HepG2 (cell line): Measurements from ENCODE around the gene MRNIP. TPM values are rescaled to one million over a fixed set of nuclear protein-coding genes. Genes with fewer than 3 reads are reported as not detected.
A peak's percentile ranks its signal among the peaks of the same experiment; 100 is the strongest.

Experiments
- ARNT ChIP-seq: fragments of 450-650 bp; IDR thresholded peaks from 2 replicates; pipeline ENCODE4 v1.6.1; 2017
- CENPT ChIP-seq: sonication (generic); formaldehyde crosslinking; IDR thresholded peaks from 2 replicates; pipeline ENCODE4 v1.8.0; 2022; ENCODE audit warnings: low read depth, mild to moderate bottlenecking, moderate library complexity, missing genetic modification reagents
- EZH2 ChIP-seq: conservative IDR thresholded peaks from 2 replicates; pipeline ENCODE4 v1.6.1; 2012; ENCODE audit warnings: mild to moderate bottlenecking, low read depth, low read length, moderate library complexity
- FOXC1 ChIP-seq: sonication (generic); formaldehyde crosslinking; IDR thresholded peaks from 2 replicates; pipeline ENCODE4 v1.8.0; 2022; ENCODE audit warnings: mild to moderate bottlenecking, missing genetic modification reagents, borderline replicate concordance
- KDM1A ChIP-seq: IDR thresholded peaks from 2 replicates; pipeline ENCODE4 v1.6.1; 2016; ENCODE audit warnings: missing compliant biosample characterization
- NCOA5 ChIP-seq: sonication (generic); formaldehyde crosslinking; IDR thresholded peaks from 2 replicates; pipeline ENCODE4 v1.4.0; 2020; ENCODE audit warnings: missing genetic modification reagents
- NFE2 ChIP-seq: sonication (generic); formaldehyde crosslinking; IDR thresholded peaks from 2 replicates; pipeline ENCODE4 v1.4.0; 2020; ENCODE audit warnings: missing genetic modification reagents
- NONO ChIP-seq, 2 experiments: fragments of 450-650 bp in 1 of 2; sonication (generic) in 1 of 2; formaldehyde crosslinking in 1 of 2; IDR thresholded peaks in 1 of 2; conservative IDR thresholded peaks in 1 of 2; 2 replicates each; pipeline versions ENCODE4 v1.6.1 to v1.8.0; 2017 to 2022; ENCODE audit warnings: mild to moderate bottlenecking in 1 of 2, missing genetic modification reagents in 1 of 2, moderate library complexity in 1 of 2
- NR2F6 ChIP-seq, 2 experiments: IDR thresholded peaks; 2 replicates each; pipeline ENCODE4 v1.6.1; 2016; ENCODE audit warnings: antibody characterized with exemption in 1 of 2, mild to moderate bottlenecking in 1 of 2
- RCOR2 ChIP-seq: IDR thresholded peaks from 2 replicates; pipeline ENCODE4 v1.6.1; 2016; ENCODE audit warnings: missing biosample characterization, missing genetic modification reagents
- SALL1 ChIP-seq: sonication (generic); formaldehyde crosslinking; IDR thresholded peaks from 2 replicates; pipeline ENCODE4 v1.8.0; 2022; ENCODE audit warnings: mild to moderate bottlenecking, missing genetic modification reagents
- SIN3A ChIP-seq: IDR thresholded peaks from 2 replicates; pipeline ENCODE4 v1.6.1; 2011; ENCODE audit warnings: low read depth, mild to moderate bottlenecking, control low read depth, low read length, borderline replicate concordance
- SIX1 ChIP-seq: sonication (generic); formaldehyde crosslinking; IDR thresholded peaks from 2 replicates; pipeline ENCODE4 v1.4.0; 2020; ENCODE audit warnings: missing genetic modification reagents, borderline replicate concordance
- SOX6 ChIP-seq, 2 experiments: fragments of 450-650 bp in 1 of 2; sonication (generic) in 1 of 2; formaldehyde crosslinking in 1 of 2; IDR thresholded peaks; 2 replicates each; pipeline versions ENCODE4 v1.4.0 to v1.6.1; 2017 to 2020; ENCODE audit warnings: antibody characterized with exemption in 1 of 2, mild to moderate bottlenecking in 1 of 2, missing genetic modification reagents in 1 of 2
- TOE1 ChIP-seq: sonication (generic); formaldehyde crosslinking; IDR thresholded peaks from 2 replicates; pipeline ENCODE4 v1.4.0; 2020; ENCODE audit warnings: mild to moderate bottlenecking, missing genetic modification reagents
- ZBTB8A ChIP-seq: sonication (generic); formaldehyde crosslinking; IDR thresholded peaks from 2 replicates; pipeline ENCODE4 v1.4.0; 2020; ENCODE audit warnings: mild to moderate bottlenecking, low read depth, missing genetic modification reagents, borderline replicate concordance
- polyA plus RNA-seq, 8 experiments: library from polyadenylated mRNA; depleted of rRNA in 3 of 8; stranded (reverse) in 7 of 8; unstranded in 1 of 8; fragments of >200 nt; fragmentation: Illumina TruSeq in 4 of 8; extraction: Trizol in 4 of 8; gene quantifications; 2 replicates each; pipeline versions ENCODE4 v1.2.1 to v1.2.3, GENCODE V29; 2011 to 2016; ENCODE audit warnings: low read depth in 4 of 8, missing spikeins in 1 of 8, mixed read lengths in 1 of 8; ENCODE audit not compliant: insufficient read depth in 1 of 8
- total RNA-seq, 5 experiments: library from RNA; depleted of rRNA; stranded (reverse); fragments of >200 nt; fragmentation: Illumina TruSeq; extraction: Trizol; gene quantifications; 2 replicates each; pipeline ENCODE4 v1.2.3, GENCODE V29; 2016; ENCODE audit warnings: low read depth in 1 of 5
- TF ChIP-seq, protein P1 (sequence below): sonication (generic); formaldehyde crosslinking; IDR thresholded peaks from 2 replicates; pipeline ENCODE4 v1.8.1; 2023; ENCODE audit warnings: mild to moderate bottlenecking, inconsistent platforms, moderate library complexity, missing genetic modification reagents, borderline replicate concordance
- TF ChIP-seq, protein P2 (sequence below): sonication (generic); formaldehyde crosslinking; conservative IDR thresholded peaks from 2 replicates; pipeline ENCODE4 v1.8.0; 2022; ENCODE audit warnings: low read depth, missing genetic modification reagents
- TF ChIP-seq, protein P3 (sequence below): sonication (generic); formaldehyde crosslinking; IDR thresholded peaks from 2 replicates; pipeline ENCODE4 v1.4.0; 2020; ENCODE audit warnings: missing genetic modification reagents, borderline replicate concordance
- TF ChIP-seq, protein P4 (sequence below): sonication (generic); formaldehyde crosslinking; IDR thresholded peaks from 2 replicates; pipeline ENCODE4 v1.5.0; 2020; ENCODE audit warnings: mild to moderate bottlenecking, missing genetic modification reagents
- TF ChIP-seq, protein P5 (sequence below): IDR thresholded peaks from 2 replicates; pipeline ENCODE4 v1.6.1; 2016
- TF ChIP-seq, protein P6 (sequence below): sonication (generic); formaldehyde crosslinking; conservative IDR thresholded peaks from 2 replicates; pipeline ENCODE4 v1.4.0; 2020; ENCODE audit warnings: missing genetic modification reagents

MRNIP gene
- total and polyA plus RNA-seq, 2 of the 13 experiments (the other 11 are each of a cell fraction or from before 2014, with no cell fraction given), result 15.5 to 34.1 TPM

DNA sequence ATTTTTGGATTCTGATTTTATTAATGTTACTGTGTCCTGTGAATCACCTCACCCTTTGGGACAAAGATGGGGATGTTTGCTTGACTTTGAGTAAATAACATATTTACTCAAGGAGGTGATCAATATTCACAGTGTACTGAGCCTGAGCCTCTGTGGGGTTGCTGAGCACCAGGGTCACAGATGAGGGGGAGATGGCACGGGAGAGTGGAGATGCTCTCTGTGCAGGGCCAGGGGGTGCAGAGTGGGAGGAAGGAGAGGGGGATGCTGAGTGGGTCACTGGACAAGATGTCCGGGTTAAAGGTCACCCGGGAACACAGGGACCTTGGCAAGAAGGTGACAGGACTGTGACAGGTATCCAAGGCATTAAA, 33.9 kb downstream of the MRNIP start (continued):
- TF ChIP-seq ZBTB8A (no peak), CENPT (CRISPR knock-in tag) (no peak), RCOR2 (CRISPR knock-in tag) (0 out of 2 replicates have a peak, but pooled peaks have one; percentile 18), SIN3A (no peak), SALL1 (CRISPR knock-in tag) (peak; percentile 56; the same call in 1 of the 2 replicates), FOXC1 (peak; percentile 39; the same call in 1 of the 2 replicates), ARNT (no peak), NCOA5 (no peak), KDM1A (CRISPR knock-in tag) (no peak), NR2F6 (IDR thresholded peaks at IDR 0.05) (peak; percentile 68), NR2F6 (CRISPR knock-in tag; IDR thresholded peaks at IDR 0.05) (peak; percentile 36; the same call in 1 of the 2 replicates), EZH2 (no peak), SOX6 (IDR thresholded peaks at IDR 0.05) (no peak), SOX6 (CRISPR knock-in tag; IDR thresholded peaks at IDR 0.05) (peak; percentile 44), TOE1 (CRISPR knock-in tag) (no peak), NFE2 (CRISPR knock-in tag) (no peak), NONO (IDR thresholded peaks at IDR 0.05) (no peak), NONO (CRISPR knock-in tag; conservative IDR thresholded peaks at IDR 0.05) (no peak), SIX1 (CRISPR knock-in tag) (no peak)
- TF ChIP-seq, protein P1, sequence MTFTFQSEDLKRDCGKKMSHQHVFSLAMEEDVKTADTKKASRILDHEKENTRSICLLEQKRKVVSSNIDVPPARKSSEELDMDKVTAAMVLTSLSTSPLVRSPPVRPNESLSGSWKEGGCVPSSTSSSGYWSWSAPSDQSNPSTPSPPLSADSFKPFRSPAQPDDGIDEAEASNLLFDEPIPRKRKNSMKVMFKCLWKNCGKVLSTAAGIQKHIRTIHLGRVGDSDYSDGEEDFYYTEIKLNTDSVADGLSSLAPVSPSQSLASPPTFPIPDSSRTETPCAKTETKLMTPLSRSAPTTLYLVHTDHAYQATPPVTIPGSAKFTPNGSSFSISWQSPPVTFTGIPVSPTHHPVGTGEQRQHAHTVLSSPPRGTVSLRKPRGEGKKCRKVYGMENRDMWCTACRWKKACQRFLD (CRISPR knock-in tag), result no peak
- TF ChIP-seq, protein P2, sequence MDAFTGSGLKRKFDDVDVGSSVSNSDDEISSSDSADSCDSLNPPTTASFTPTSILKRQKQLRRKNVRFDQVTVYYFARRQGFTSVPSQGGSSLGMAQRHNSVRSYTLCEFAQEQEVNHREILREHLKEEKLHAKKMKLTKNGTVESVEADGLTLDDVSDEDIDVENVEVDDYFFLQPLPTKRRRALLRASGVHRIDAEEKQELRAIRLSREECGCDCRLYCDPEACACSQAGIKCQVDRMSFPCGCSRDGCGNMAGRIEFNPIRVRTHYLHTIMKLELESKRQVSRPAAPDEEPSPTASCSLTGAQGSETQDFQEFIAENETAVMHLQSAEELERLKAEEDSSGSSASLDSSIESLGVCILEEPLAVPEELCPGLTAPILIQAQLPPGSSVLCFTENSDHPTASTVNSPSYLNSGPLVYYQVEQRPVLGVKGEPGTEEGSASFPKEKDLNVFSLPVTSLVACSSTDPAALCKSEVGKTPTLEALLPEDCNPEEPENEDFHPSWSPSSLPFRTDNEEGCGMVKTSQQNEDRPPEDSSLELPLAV, result no peak
- TF ChIP-seq, protein P3, sequence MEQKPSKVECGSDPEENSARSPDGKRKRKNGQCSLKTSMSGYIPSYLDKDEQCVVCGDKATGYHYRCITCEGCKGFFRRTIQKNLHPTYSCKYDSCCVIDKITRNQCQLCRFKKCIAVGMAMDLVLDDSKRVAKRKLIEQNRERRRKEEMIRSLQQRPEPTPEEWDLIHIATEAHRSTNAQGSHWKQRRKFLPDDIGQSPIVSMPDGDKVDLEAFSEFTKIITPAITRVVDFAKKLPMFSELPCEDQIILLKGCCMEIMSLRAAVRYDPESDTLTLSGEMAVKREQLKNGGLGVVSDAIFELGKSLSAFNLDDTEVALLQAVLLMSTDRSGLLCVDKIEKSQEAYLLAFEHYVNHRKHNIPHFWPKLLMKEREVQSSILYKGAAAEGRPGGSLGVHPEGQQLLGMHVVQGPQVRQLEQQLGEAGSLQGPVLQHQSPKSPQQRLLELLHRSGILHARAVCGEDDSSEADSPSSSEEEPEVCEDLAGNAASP (CRISPR knock-in tag), result peak; percentile 24; the same call in 1 of the 2 replicates
- TF ChIP-seq, protein P4, sequence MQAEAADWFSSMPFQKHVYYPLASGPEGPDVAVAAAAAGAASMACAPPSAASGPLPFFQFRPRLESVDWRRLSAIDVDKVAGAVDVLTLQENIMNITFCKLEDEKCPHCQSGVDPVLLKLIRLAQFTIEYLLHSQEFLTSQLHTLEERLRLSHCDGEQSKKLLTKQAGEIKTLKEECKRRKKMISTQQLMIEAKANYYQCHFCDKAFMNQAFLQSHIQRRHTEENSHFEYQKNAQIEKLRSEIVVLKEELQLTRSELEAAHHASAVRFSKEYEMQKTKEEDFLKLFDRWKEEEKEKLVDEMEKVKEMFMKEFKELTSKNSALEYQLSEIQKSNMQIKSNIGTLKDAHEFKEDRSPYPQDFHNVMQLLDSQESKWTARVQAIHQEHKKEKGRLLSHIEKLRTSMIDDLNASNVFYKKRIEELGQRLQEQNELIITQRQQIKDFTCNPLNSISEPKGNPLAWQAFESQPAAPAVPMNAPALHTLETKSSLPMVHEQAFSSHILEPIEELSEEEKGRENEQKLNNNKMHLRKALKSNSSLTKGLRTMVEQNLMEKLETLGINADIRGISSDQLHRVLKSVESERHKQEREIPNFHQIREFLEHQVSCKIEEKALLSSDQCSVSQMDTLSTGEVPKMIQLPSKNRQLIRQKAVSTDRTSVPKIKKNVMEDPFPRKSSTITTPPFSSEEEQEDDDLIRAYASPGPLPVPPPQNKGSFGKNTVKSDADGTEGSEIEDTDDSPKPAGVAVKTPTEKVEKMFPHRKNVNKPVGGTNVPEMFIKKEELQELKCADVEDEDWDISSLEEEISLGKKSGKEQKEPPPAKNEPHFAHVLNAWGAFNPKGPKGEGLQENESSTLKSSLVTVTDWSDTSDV (CRISPR knock-in tag), result no peak
- TF ChIP-seq, protein P5, sequence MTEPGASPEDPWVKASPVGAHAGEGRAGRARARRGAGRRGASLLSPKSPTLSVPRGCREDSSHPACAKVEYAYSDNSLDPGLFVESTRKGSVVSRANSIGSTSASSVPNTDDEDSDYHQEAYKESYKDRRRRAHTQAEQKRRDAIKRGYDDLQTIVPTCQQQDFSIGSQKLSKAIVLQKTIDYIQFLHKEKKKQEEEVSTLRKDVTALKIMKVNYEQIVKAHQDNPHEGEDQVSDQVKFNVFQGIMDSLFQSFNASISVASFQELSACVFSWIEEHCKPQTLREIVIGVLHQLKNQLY (CRISPR knock-in tag), result no peak
- TF ChIP-seq, protein P6, sequence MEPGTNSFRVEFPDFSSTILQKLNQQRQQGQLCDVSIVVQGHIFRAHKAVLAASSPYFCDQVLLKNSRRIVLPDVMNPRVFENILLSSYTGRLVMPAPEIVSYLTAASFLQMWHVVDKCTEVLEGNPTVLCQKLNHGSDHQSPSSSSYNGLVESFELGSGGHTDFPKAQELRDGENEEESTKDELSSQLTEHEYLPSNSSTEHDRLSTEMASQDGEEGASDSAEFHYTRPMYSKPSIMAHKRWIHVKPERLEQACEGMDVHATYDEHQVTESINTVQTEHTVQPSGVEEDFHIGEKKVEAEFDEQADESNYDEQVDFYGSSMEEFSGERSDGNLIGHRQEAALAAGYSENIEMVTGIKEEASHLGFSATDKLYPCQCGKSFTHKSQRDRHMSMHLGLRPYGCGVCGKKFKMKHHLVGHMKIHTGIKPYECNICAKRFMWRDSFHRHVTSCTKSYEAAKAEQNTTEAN (CRISPR knock-in tag), result no peak
